IgD-negative memory B cell (primary cell): ENCODE data around the gene SCRN1. TPM values are rescaled to one million over a fixed set of nuclear protein-coding genes. Genes with fewer than 3 reads are reported as not detected.

ENCODE experiments used
- H3K27ac Mint-ChIP-seq, 3 donors: one replicate each; pipeline ENCODE4 v1.8.0; 2020 to 2022; ENCODE audit warnings: mild to moderate bottlenecking in 3 of 3, mixed read lengths in 3 of 3, moderate library complexity in 1 of 3
- H3K27me3 Mint-ChIP-seq: one replicate; pipeline ENCODE4 v1.8.0; 2021; ENCODE audit warnings: mixed read lengths
- H3K36me3 Mint-ChIP-seq: one replicate; pipeline ENCODE4 v1.8.0; 2020; ENCODE audit warnings: mild to moderate bottlenecking, mixed read lengths
- H3K4me1 Mint-ChIP-seq, 3 donors: one replicate each; pipeline ENCODE4 v1.8.0; 2020 to 2022; ENCODE audit warnings: mixed read lengths in 3 of 3, mild to moderate bottlenecking in 1 of 3
- H3K4me3 Mint-ChIP-seq, 4 donors: one replicate each; pipeline ENCODE4 v1.8.0; 2020 to 2022; ENCODE audit warnings: mild to moderate bottlenecking in 4 of 4, mixed read lengths in 4 of 4, moderate library complexity in 3 of 4
- H3K9me3 Mint-ChIP-seq, 3 donors: one replicate each; pipeline ENCODE4 v1.8.0; 2020 to 2021; ENCODE audit warnings: mixed read lengths in 3 of 3, mild to moderate bottlenecking in 1 of 3
- polyA plus RNA-seq: library from polyadenylated mRNA; unstranded; fragments of 300-500 nt; fragmentation: Illumina TruSeq; gene quantifications from one replicate; pipeline ENCODE4 v1.2.3, GENCODE V29; 2021

Gene SCRN1
- polyA plus RNA-seq, 1 donor from 2014 or later, result 55.5 TPM

- peak overlapping the region in 1 of 4 donors; percentile 55 for H3K4me3 Mint-ChIP-seq
- no peaks in the 10 kb centered on the region for H3K9me3 Mint-ChIP-seq
- H3K27ac Mint-ChIP-seq, result no peak overlapping the region
Observed at GRCh38 chr7:30022991-30023390, 33.4 kb upstream of the SCRN1 start.

DNA sequence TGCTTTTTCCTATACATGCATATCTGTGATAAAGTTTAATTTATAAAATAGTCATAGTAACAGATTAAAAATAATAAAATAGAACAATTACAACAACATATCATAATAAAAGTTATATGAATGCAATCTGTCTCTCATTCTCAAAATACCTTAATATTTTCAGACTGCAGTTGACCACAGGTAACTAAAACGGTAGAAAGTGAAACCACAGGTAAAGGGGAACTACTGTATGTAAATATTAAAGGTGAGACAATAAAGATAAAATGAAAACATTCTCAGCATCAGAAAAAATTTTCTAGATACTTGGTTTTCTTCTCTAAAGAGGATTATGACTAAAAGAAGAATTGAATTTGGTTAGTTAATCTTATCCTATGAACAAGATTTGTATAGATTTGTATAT lies 30.9 kb upstream of the SCRN1 start:
- peaks cover 29 to 33% (median 30%) of the 10 kb centered on the region in 3 donors for H3K4me1 Mint-ChIP-seq
- peak overlapping the region in 1 of 3 donors; percentile 16 for H3K27ac Mint-ChIP-seq
- no peaks in the 10 kb centered on the region for H3K27me3 Mint-ChIP-seq
- H3K4me3 Mint-ChIP-seq, result peak overlapping the region in 1 of 4 donors; percentile 35
- H3K36me3 Mint-ChIP-seq, result peaks cover 4% of the 10 kb centered on the region
- H3K9me3 Mint-ChIP-seq, result no peaks in the 10 kb centered on the region

More at GRCh38 chr7:30022991-30023390, 33.4 kb upstream of the SCRN1 start:
- Mint-ChIP-seq H3K36me3 (peaks cover 1% of the 10 kb centered on the region), H3K27me3 (no peaks in the 10 kb centered on the region), H3K4me1 (peaks cover 36 to 45% (median 37%) of the 10 kb centered on the region in 3 donors)

DNA sequence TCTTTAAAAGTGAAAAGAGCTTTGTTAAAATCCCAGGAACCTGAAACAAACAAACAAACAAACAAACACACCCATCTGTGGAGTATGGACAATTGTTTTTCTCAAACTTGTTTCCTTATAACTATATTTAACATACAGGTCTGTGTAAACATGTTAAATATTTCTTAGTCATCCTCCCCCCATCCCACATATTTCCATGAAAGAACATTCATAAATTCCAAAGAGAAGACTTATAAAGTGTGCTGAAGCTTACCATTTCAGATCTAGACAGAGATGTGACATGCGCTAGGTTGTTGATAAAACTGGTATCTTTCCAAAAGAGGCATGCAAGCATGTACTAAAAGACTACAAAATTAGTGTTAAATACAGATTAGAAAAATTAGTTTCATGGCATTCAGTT lies 30.4 kb upstream of the SCRN1 start:
- Mint-ChIP-seq H3K4me1 (peaks cover 24 to 27% (median 24%) of the 10 kb centered on the region in 3 donors), H3K9me3 (no peaks in the 10 kb centered on the region), H3K36me3 (peaks cover 4% of the 10 kb centered on the region), H3K4me3 (no peak overlapping the region), H3K27ac (peak overlapping the region in 2 of 3 donors; percentile 28 to 33), H3K27me3 (no peaks in the 10 kb centered on the region)

DNA sequence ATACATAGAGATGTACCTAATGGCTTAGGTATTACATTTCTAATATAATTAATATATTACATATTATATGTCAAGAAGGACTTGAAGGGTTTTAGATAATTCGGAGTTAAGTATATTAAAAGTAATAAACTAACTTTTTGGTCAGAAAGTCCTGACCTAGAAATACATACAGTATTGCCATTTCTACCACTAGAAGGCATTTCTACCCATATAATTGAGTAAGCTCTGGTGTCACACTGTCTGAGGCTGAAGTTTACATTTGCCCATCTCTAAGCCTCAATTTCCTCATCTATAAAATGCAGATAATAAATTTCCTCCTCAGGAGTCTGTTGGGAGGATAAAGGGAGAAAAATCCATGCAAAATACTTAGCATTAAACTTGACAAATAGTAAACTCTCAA lies 29.8 kb upstream of the SCRN1 start:
- no peaks in the 10 kb centered on the region for H3K9me3 Mint-ChIP-seq
- peak overlapping the region in 1 of 4 donors; percentile 5 for H3K4me3 Mint-ChIP-seq
- H3K36me3 Mint-ChIP-seq, result peaks cover 6% of the 10 kb centered on the region
- H3K4me1 Mint-ChIP-seq, result peaks cover 20 to 26% (median 20%) of the 10 kb centered on the region in 3 donors
- H3K27me3 Mint-ChIP-seq, result no peaks in the 10 kb centered on the region
- no peak overlapping the region for H3K27ac Mint-ChIP-seq

- Mint-ChIP-seq H3K9me3 (no peaks in the 10 kb centered on the region), H3K4me1 (peaks cover 14 to 23% (median 19%) of the 10 kb centered on the region in 3 donors), H3K36me3 (peaks cover 6% of the 10 kb centered on the region), H3K27me3 (no peaks in the 10 kb centered on the region), H3K27ac (peak overlapping the region in 1 of 3 donors; percentile 41), H3K4me3 (no peak overlapping the region)
Observed at GRCh38 chr7:30018451-30018850, 28.9 kb upstream of the SCRN1 start.

DNA sequence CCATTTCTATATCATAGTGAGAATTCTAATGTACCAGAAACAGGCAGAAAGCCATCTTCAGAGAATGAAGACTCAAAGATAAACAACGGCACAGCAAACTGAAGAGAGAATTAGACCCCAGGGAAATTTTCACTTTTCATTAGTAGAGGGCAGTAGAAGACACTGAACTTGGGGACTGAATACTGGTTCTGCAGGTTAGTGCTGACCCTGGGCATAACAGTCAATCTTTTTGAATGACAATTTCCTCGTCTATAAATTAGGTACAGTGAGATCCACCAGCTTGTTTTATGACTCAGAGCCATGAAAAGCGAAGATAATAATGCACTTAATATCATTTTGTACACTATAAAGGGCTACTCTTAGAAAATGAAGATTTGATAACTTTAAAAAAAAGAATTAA lies 23.2 kb upstream of the SCRN1 start:
- no peak overlapping the region for H3K27ac Mint-ChIP-seq
- no peak overlapping the region for H3K4me3 Mint-ChIP-seq
- peaks cover 8% of the 10 kb centered on the region for H3K36me3 Mint-ChIP-seq
- H3K27me3 Mint-ChIP-seq, result no peaks in the 10 kb centered on the region
- no peaks in the 10 kb centered on the region for H3K4me1 Mint-ChIP-seq
- no peaks in the 10 kb centered on the region for H3K9me3 Mint-ChIP-seq

DNA sequence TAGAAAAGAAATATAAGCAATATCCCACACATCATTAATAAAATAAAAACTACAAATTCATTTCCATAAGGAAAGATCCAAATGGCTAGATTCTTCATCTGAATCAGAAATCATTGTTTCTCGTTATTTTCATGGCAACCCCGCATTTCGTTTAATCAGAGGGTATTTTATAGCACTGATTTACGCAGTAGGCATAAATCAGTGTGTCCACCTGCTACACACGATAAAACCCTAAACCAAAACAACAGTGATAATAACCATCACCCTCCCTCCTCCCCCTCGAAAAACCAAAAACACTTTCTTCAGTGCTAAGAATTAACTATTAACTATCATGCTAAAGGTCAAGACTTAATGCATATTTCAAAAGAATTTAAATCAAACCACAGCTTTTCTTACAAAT lies 20.4 kb upstream of the SCRN1 start:
- Mint-ChIP-seq H3K4me1 (no peaks in the 10 kb centered on the region), H3K9me3 (no peaks in the 10 kb centered on the region), H3K36me3 (peaks cover 5% of the 10 kb centered on the region), H3K27me3 (no peaks in the 10 kb centered on the region), H3K4me3 (no peak overlapping the region), H3K27ac (no peak overlapping the region)

DNA sequence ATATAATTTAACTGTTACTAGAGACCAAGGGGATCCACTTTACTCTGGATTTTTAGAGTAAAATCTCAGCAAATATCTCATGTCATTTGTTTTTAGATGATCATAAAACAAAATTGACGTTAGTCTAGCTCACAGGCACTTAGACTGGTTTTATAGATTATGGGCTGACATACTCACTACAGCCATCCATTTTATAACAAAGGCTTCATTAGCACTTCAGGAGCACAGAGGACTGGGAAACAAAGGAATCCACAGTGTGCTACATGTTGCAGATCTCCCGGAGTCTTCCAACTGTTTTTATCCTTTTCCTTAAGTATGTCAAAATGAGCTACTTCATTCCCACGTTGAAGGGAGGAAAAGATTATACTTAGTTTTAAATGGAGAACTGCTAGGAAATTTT lies 15.9 kb upstream of the SCRN1 start:
- Mint-ChIP-seq H3K4me3 (no peak overlapping the region), H3K4me1 (peaks cover 0 to 1% (median 0%) of the 10 kb centered on the region in 3 donors), H3K9me3 (no peaks in the 10 kb centered on the region), H3K27ac (no peak overlapping the region), H3K27me3 (no peaks in the 10 kb centered on the region), H3K36me3 (no peaks in the 10 kb centered on the region)

- no peak overlapping the region for H3K4me3 Mint-ChIP-seq
- no peak overlapping the region for H3K27ac Mint-ChIP-seq
- no peaks in the 10 kb centered on the region for H3K27me3 Mint-ChIP-seq
- H3K36me3 Mint-ChIP-seq, result no peaks in the 10 kb centered on the region
- peaks cover 0 to 1% (median 1%) of the 10 kb centered on the region in 3 donors for H3K4me1 Mint-ChIP-seq
- H3K9me3 Mint-ChIP-seq, result no peaks in the 10 kb centered on the region
Observed at GRCh38 chr7:30003098-30003497, 13.5 kb upstream of the SCRN1 start.

- H3K9me3 Mint-ChIP-seq, result no peaks in the 10 kb centered on the region
- peaks cover 0 to 1% (median 1%) of the 10 kb centered on the region in 3 donors for H3K4me1 Mint-ChIP-seq
- no peaks in the 10 kb centered on the region for H3K27me3 Mint-ChIP-seq
- no peak overlapping the region for H3K4me3 Mint-ChIP-seq
- H3K27ac Mint-ChIP-seq, result no peak overlapping the region
- peaks cover 1% of the 10 kb centered on the region for H3K36me3 Mint-ChIP-seq
Observed at GRCh38 chr7:30001998-30002397, 12.4 kb upstream of the SCRN1 start.

GRCh38 chr7:29998489-29998888 lies 8.9 kb upstream of the SCRN1 start:
- Mint-ChIP-seq H3K9me3 (peaks cover 4 to 6% (median 4%) of the 10 kb centered on the region in 3 donors), H3K4me1 (peaks cover 0 to 1% (median 1%) of the 10 kb centered on the region in 3 donors), H3K36me3 (peaks cover 6% of the 10 kb centered on the region), H3K27ac (no peak overlapping the region), H3K27me3 (no peaks in the 10 kb centered on the region), H3K4me3 (no peak overlapping the region)

GRCh38 chr7:29996321-29996720 lies 6.7 kb upstream of the SCRN1 start:
- H3K4me1 Mint-ChIP-seq, result peaks cover 0 to 2% (median 1%) of the 10 kb centered on the region in 3 donors
- H3K27ac Mint-ChIP-seq, result no peak overlapping the region
- H3K4me3 Mint-ChIP-seq, result peak overlapping the region in 1 of 4 donors; percentile 46
- H3K36me3 Mint-ChIP-seq, result peaks cover 6% of the 10 kb centered on the region
- peaks cover 4 to 8% (median 6%) of the 10 kb centered on the region in 3 donors for H3K9me3 Mint-ChIP-seq
- H3K27me3 Mint-ChIP-seq, result no peaks in the 10 kb centered on the region

DNA sequence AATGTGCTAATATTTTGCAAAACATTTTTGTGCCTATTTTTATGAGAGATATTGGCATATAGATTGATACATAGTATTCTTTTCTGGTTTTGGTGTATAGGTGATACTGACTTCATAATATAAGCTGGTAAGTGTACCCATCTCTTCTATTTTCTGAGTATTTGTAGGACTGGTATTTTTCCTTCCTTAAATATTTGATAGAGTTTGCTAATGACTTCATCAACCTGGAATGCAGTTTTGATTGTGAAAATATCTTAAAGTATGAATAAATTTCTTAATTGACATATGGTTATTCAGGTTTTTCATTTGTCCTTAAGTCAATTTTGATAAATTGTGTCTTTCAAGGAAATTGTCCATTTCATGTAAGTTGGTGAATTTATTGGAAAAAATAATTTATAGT lies 6.1 kb upstream of the SCRN1 start:
- Mint-ChIP-seq H3K27ac (no peak overlapping the region), H3K9me3 (peaks cover 4 to 8% (median 6%) of the 10 kb centered on the region in 3 donors), H3K27me3 (no peaks in the 10 kb centered on the region), H3K36me3 (peaks cover 6% of the 10 kb centered on the region), H3K4me1 (peaks cover 0 to 7% (median under 1%) of the 10 kb centered on the region in 3 donors), H3K4me3 (no peak overlapping the region)

- Mint-ChIP-seq H3K9me3 (peaks cover 4 to 8% (median 6%) of the 10 kb centered on the region in 3 donors), H3K4me1 (peaks cover 4 to 11% (median 8%) of the 10 kb centered on the region in 3 donors), H3K27me3 (no peaks in the 10 kb centered on the region), H3K4me3 (no peak overlapping the region), H3K36me3 (peaks cover 6% of the 10 kb centered on the region), H3K27ac (no peak overlapping the region)
Observed at GRCh38 chr7:29993140-29993539, 3.5 kb upstream of the SCRN1 start.

DNA sequence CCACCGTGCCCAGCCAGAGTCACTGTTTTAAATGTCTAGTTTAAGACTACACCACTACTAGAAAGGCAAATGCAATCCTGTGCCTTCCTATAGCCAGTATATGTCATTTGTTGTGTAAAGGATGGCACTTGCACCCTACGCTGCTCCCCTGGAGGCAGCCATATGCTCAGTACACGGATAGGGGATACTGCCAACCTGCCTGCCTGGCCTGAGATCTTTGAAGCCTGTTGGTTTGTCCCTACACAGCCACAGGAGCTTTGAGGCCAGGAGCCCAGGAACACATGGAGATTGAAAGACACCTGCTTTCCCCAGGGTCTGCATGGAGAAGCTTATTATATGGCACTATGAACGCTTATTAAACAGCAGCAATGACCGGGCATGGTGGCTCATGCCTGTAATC lies 2.3 kb upstream of the SCRN1 start:
- peaks cover 4% of the 10 kb centered on the region for H3K36me3 Mint-ChIP-seq
- H3K4me3 Mint-ChIP-seq, result peak overlapping the region in 1 of 4 donors; percentile 82
- H3K27ac Mint-ChIP-seq, result no peak overlapping the region
- peaks cover 4 to 8% (median 6%) of the 10 kb centered on the region in 3 donors for H3K9me3 Mint-ChIP-seq
- peaks cover 14 to 19% (median 19%) of the 10 kb centered on the region in 3 donors for H3K4me1 Mint-ChIP-seq
- H3K27me3 Mint-ChIP-seq, result no peaks in the 10 kb centered on the region

- Mint-ChIP-seq H3K9me3 (peaks cover 0 to 4% (median 0%) of the 10 kb centered on the region in 3 donors), H3K4me3 (peak overlapping the region; percentile 82 to 94 (median 90)), H3K4me1 (peaks cover 15 to 22% (median 21%) of the 10 kb centered on the region in 3 donors), H3K36me3 (no peaks in the 10 kb centered on the region), H3K27me3 (no peaks in the 10 kb centered on the region), H3K27ac (peak overlapping the region; percentile 30 to 80 (median 55))
Observed at GRCh38 chr7:29990931-29991330, 1.3 kb upstream of the SCRN1 start.
